Caco-2 (cell line): ENCODE results near the gene ZNF487. TPM values are rescaled to one million over a fixed set of nuclear protein-coding genes. Genes with fewer than 3 reads are reported as not detected.
"Not testable (repeated sequence)": the region's sequence is repeated elsewhere in the genome, so short reads cannot be mapped to it uniquely, and the experiment has no call there.

Source experiments
- BruUV-seq: library from RNA; stranded (reverse); fragments of 400-500 nt; replicated peaks from 2 replicates; lab custom pipeline; 2021; lab: Mats Ljungman, UMichigan
- CTCF ChIA-PET: fragments of 300-600 bp; sonication (Branson Sonifier 250); formaldehyde crosslinking; loops from one replicate; lab custom pipeline; 2022; ENCODE audit warnings: antibody characterized with exemption; lab: Charles Lee
- POLR2A ChIA-PET: fragments of 300-600 bp; sonication (Branson Sonifier 250); formaldehyde crosslinking; loops from one replicate; lab custom pipeline; 2022; ENCODE audit warnings: antibody characterized with exemption; lab: Charles Lee
- DNase-seq, 2 experiments: peaks; one replicate each; pipeline versions ENCODE4 v3.0.0 to v3.0.0-alpha.2; 2020 to 2022
- H3K27me3 ChIP-seq: replicated peaks from 2 replicates; pipeline ENCODE4 v1.6.0; 2011; ENCODE audit warnings: low read length; ENCODE audit not compliant: control insufficient read depth, insufficient read depth
- H3K36me3 ChIP-seq: 2 replicates; pipeline ENCODE4 v1.5.1; 2011; ENCODE audit warnings: low read length; ENCODE audit not compliant: control insufficient read depth, insufficient read depth
- H3K4me1 ChIP-seq: fragments of 250-450 bp; sonication (Bioruptor Pico); 2 replicates; pipeline ENCODE4 v1.5.1; 2020; ENCODE audit warnings: mild to moderate bottlenecking
- H3K4me3 ChIP-seq: 2 replicates; pipeline ENCODE4 v1.5.1; 2011; ENCODE audit warnings: low read depth, mild to moderate bottlenecking, control low read depth, low read length
- H3K9me3 ChIP-seq: fragments of 250-450 bp; sonication (Bioruptor Pico); 2 replicates; pipeline ENCODE4 v1.5.1; 2020; ENCODE audit warnings: mild to moderate bottlenecking, moderate library complexity
- H3K27ac Mint-ChIP-seq: one replicate; pipeline ENCODE4 v1.8.0; 2022; ENCODE audit warnings: mixed read lengths; ENCODE audit not compliant: unreplicated experiment
- H3K27me3 Mint-ChIP-seq: one replicate; pipeline ENCODE4 v1.8.0; 2022; ENCODE audit warnings: mixed read lengths; ENCODE audit not compliant: insufficient read depth, unreplicated experiment
- H3K36me3 Mint-ChIP-seq: one replicate; pipeline ENCODE4 v1.8.0; 2022; ENCODE audit warnings: mild to moderate bottlenecking, mixed read lengths; ENCODE audit not compliant: insufficient read depth, unreplicated experiment
- H3K4me1 Mint-ChIP-seq: one replicate; pipeline ENCODE4 v1.8.0; 2022; ENCODE audit warnings: low read depth, mixed read lengths; ENCODE audit not compliant: unreplicated experiment
- H3K4me3 Mint-ChIP-seq: one replicate; pipeline ENCODE4 v1.8.0; 2022; ENCODE audit warnings: mild to moderate bottlenecking, moderate library complexity, mixed read lengths; ENCODE audit not compliant: unreplicated experiment
- H3K9me3 Mint-ChIP-seq: one replicate; pipeline ENCODE4 v1.8.0; 2022; ENCODE audit warnings: mixed read lengths; ENCODE audit not compliant: unreplicated experiment
- CTCF ChIP-seq, 2 experiments: fragments of 200-600 bp in 1 of 2; IDR thresholded peaks; 1 replicate in 1 of 2; 2 replicates in 1 of 2; pipeline versions ENCODE4 v1.5.1 to v1.8.0; 2011 to 2022; ENCODE audit warnings: antibody characterized with exemption in 1 of 2, control low read depth in 1 of 2, inconsistent platforms in 1 of 2, low read depth in 1 of 2, low read length in 1 of 2, mild to moderate bottlenecking in 1 of 2, moderate library complexity in 1 of 2; ENCODE audit not compliant: insufficient read depth in 1 of 2, severe bottlenecking in 1 of 2, unreplicated experiment in 1 of 2
- intact Hi-C: fragments of 100-400 bp; cut with micrococcal nuclease; formaldehyde crosslinking; loops from one replicate; pipeline ENCODE4 v1.10.0; 2022; ENCODE audit not compliant: unreplicated experiment
- total RNA-seq: library from RNA; stranded (reverse); gene quantifications from 2 replicates; pipeline ENCODE4 v1.2.3, GENCODE V29; 2022

ZNF487 gene
- total RNA-seq, 1 experiment from 2014 or later: 6.5 TPM

- peaks cover 10% of the 10 kb centered on the region for H3K9me3 Mint-ChIP-seq
- TF ChIP-seq CTCF (IDR thresholded peaks at IDR 0.05; ENCODE audit: insufficient read depth in 1 of 2, low read depth in 1 of 2, low read length in 1 of 2, severe bottlenecking in 1 of 2, unreplicated experiment in 1 of 2): no peak
- intact Hi-C loops: no loop called here
- no peaks in the 10 kb centered on the region for H3K27me3 ChIP-seq
- H3K9me3 ChIP-seq: 0 out of 2 replicates have a peak, but pooled peaks cover 4% of the 10 kb centered on the region
- H3K36me3 Mint-ChIP-seq: peaks cover 28% of the 10 kb centered on the region
- H3K27me3 Mint-ChIP-seq: no peaks in the 10 kb centered on the region
- H3K4me1 Mint-ChIP-seq: peaks cover 9% of the 10 kb centered on the region
- H3K36me3 ChIP-seq: no peaks in the 10 kb centered on the region
- ChIA-PET CTCF (no interaction called here), POLR2A (interaction anchor here (0.5 to 0.6 kb wide), 3 partner anchors 10 to 244 kb away, joined by 3 to 11 read pairs (median 5); no protein-coding TSS in a partner anchor)
- H3K4me3 ChIP-seq: no peak overlapping the region
- DNase-seq: no peak
- H3K4me3 Mint-ChIP-seq: no peak overlapping the region
- no peak overlapping the region for H3K27ac Mint-ChIP-seq
- BruUV-seq: no TSS peak
- no peaks in the 10 kb centered on the region for H3K4me1 ChIP-seq
Measured at GRCh38 chr10:43448742-43449141, 11.8 kb downstream of the ZNF487 start.

GRCh38 chr10:43452356-43452914 lies 15.5 kb downstream of the ZNF487 start:
- Mint-ChIP-seq H3K4me3 (peak overlapping the region; percentile 56), H3K9me3 (no peaks in the 10 kb centered on the region), H3K27ac (peak overlapping the region; percentile 45), H3K4me1 (peaks cover 17% of the 10 kb centered on the region), H3K36me3 (peaks cover 18% of the 10 kb centered on the region), H3K27me3 (no peaks in the 10 kb centered on the region)
- intact Hi-C loops: no loop called here
- POLR2A ChIA-PET: no interaction called here
- BruUV-seq: no TSS peak
- Histone ChIP-seq H3K27me3 (no peaks in the 10 kb centered on the region), H3K4me3 (no peak overlapping the region), H3K36me3 (no peaks in the 10 kb centered on the region), H3K9me3 (no peaks in the 10 kb centered on the region), H3K4me1 (peaks cover 10% of the 10 kb centered on the region)
- DNase-seq: no peak
- CTCF ChIA-PET: no interaction called here
- no peak for TF ChIP-seq CTCF (IDR thresholded peaks at IDR 0.05; ENCODE audit: insufficient read depth in 1 of 2, low read depth in 1 of 2, low read length in 1 of 2, severe bottlenecking in 1 of 2, unreplicated experiment in 1 of 2)

- no TSS peak for BruUV-seq
- Mint-ChIP-seq H3K27me3 (no peaks in the 10 kb centered on the region), H3K4me3 (peak overlapping the region; percentile 56), H3K36me3 (peaks cover 13% of the 10 kb centered on the region), H3K4me1 (peaks cover 17% of the 10 kb centered on the region), H3K9me3 (no peaks in the 10 kb centered on the region), H3K27ac (peak overlapping the region; percentile 45)
- H3K27me3 ChIP-seq: no peaks in the 10 kb centered on the region
- no peak for TF ChIP-seq CTCF (IDR thresholded peaks at IDR 0.05; ENCODE audit: insufficient read depth in 1 of 2, low read depth in 1 of 2, low read length in 1 of 2, severe bottlenecking in 1 of 2, unreplicated experiment in 1 of 2)
- no peaks in the 10 kb centered on the region for H3K36me3 ChIP-seq
- POLR2A ChIA-PET: no interaction called here
- intact Hi-C loops: no loop called here
- CTCF ChIA-PET: no interaction called here
- no peak overlapping the region for H3K4me3 ChIP-seq
- no peak for DNase-seq
- peaks cover 10% of the 10 kb centered on the region for H3K4me1 ChIP-seq
- H3K9me3 ChIP-seq: no peaks in the 10 kb centered on the region
Measured at GRCh38 chr10:43453266-43453831, 16.4 kb downstream of the ZNF487 start.

GRCh38 chr10:43454025-43454424 lies 17.1 kb downstream of the ZNF487 start:
- H3K4me3 ChIP-seq, H3K36me3 ChIP-seq, H3K27me3 Mint-ChIP-seq, intact Hi-C loops, BruUV-seq, DNase-seq, H3K9me3 Mint-ChIP-seq, H3K27me3 ChIP-seq, CTCF ChIA-PET, H3K9me3 ChIP-seq, POLR2A ChIA-PET: not testable (repeated sequence)
- Mint-ChIP-seq H3K36me3 (peaks cover 13% of the 10 kb centered on the region), H3K4me3 (peak overlapping the region; percentile 96), H3K4me1 (peaks cover 17% of the 10 kb centered on the region), H3K27ac (peak overlapping the region; percentile 99)
- peaks cover 10% of the 10 kb centered on the region for H3K4me1 ChIP-seq

- ChIA-PET POLR2A (interaction anchor here (1.5 kb wide), 1 partner anchor 61 kb away, joined by 3 read pairs; no protein-coding TSS in a partner anchor), CTCF (interaction anchor here (0.8 kb wide), 1 partner anchor 28 kb away, joined by 3 read pairs; no protein-coding TSS in a partner anchor)
- H3K9me3 Mint-ChIP-seq, H3K36me3 ChIP-seq, H3K4me3 ChIP-seq, DNase-seq, BruUV-seq, intact Hi-C loops, H3K4me3 Mint-ChIP-seq, H3K27me3 ChIP-seq, H3K27me3 Mint-ChIP-seq, H3K9me3 ChIP-seq: not testable (repeated sequence)
- Mint-ChIP-seq H3K4me1 (peaks cover 18% of the 10 kb centered on the region), H3K36me3 (peaks cover 13% of the 10 kb centered on the region), H3K27ac (peak overlapping the region; percentile 99)
- peaks cover 10% of the 10 kb centered on the region for H3K4me1 ChIP-seq
Measured at GRCh38 chr10:43456561-43456960, 19.6 kb downstream of the ZNF487 start.
